GM12892 (cell line): ENCODE results near the gene DNAJB6.

ENCODE experiments used
- POLR2A ChIP-seq: IDR thresholded peaks from 2 replicates; pipeline ENCODE4 v1.6.1; 2011; ENCODE audit warnings: low read depth, low read length, control low read depth
- POLR2AphosphoS5 ChIP-seq: IDR thresholded peaks from 2 replicates; pipeline ENCODE4 v1.6.1; 2011; ENCODE audit warnings: low read depth, low read length, control low read depth
- TAF1 ChIP-seq: IDR thresholded peaks from 2 replicates; pipeline ENCODE4 v1.6.1; 2011; ENCODE audit warnings: low read depth, mild to moderate bottlenecking, control low read depth, low read length, borderline replicate concordance

DNA sequence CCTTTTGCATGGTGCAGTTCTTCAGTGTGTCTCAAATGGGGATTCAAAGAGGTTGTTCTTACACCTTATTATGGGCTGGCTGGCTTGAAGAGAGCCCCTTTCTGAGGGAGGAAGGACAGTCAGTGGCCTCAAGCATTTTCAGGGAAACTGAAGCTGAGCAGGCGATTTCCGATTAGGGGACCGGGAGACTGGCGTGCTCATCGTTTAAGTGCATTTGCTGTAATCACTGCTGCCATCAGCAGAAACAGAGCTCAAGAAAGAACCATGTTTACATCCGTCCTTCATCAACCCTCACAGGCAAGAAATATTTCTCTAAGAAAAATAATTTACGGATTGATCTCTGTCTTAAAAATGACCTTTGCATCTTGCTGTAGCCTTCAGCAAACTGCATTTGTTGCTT lies 32.2 kb downstream of the DNAJB6 start:
- TF ChIP-seq POLR2A: no peak
- TF ChIP-seq POLR2AphosphoS5: no peak
- no peak for TF ChIP-seq TAF1
